ENCODE measurements around the gene SARDH. TPM values are rescaled to one million over a fixed set of nuclear protein-coding genes. Genes with fewer than 3 reads are reported as not detected.

SARDH gene
- total and polyA plus RNA-seq, 11 donors, result 0.19 to 1.7 (median 0.69) TPM

DNA sequence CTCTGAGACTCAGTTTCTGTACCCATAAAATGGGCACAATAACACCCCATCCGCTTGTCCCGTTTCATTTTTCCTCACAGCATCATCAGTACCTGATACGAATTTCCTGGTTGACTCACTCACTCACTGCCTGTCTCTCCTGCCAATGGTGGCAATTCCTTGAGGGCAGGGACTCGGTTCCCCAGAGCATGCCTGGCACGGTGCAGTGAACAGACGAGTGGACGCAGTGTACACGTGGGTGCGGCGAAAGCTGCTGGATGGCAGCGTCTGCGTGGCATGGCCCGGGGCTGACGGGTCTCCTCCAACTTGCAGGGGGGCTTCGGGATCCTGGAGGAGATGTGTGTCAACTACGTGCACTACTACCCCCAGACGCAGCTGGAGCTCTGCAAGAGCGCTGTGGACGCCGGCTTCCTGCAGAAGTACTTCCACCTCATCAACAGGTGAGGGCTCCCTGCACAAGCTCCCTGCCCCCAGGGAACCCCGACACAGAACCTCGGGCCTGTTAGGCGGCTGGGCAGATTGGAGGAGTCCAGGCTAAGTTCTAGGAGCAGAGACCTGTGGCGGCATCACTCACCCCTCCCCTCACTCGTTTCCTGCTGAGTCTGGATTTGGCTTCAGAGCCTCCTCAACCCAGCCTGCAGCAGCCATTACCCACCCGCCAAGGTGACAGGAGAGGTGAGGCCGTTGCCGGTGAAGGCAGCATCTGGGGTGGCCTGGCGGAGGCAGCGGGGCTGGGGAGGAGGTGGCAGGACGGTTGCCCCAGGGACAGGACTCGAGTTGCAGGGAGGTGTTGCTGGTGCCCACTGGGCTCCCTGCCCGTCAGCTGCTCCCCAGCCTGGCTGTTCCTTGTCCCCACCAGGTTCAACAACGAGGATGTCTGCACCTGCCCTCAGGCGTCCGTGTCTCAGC lies 81.7 kb downstream of the SARDH start:
- intact Hi-C loops (cut with DNase I), result loop anchor here in 1 of 10 donors (10.0 kb wide), 1 partner anchor 72 kb away; no protein-coding TSS in a partner anchor
- no peaks in the 10 kb centered on the region for H3K9me3 ChIP-seq
- H3K27ac ChIP-seq, result no peak overlapping the region
- peaks cover 7 to 71% (median 23%) of the 10 kb centered on the region in 9 donors for H3K27me3 ChIP-seq
- 71 to 80% (median 75%) methylated on average over 28 to 36 of the region's 36 CpGs for WGBS, 4 donors
- DNase-seq, result no peak
- no peaks in the 10 kb centered on the region for H3K36me3 ChIP-seq
- TF ChIP-seq, protein P1, sequence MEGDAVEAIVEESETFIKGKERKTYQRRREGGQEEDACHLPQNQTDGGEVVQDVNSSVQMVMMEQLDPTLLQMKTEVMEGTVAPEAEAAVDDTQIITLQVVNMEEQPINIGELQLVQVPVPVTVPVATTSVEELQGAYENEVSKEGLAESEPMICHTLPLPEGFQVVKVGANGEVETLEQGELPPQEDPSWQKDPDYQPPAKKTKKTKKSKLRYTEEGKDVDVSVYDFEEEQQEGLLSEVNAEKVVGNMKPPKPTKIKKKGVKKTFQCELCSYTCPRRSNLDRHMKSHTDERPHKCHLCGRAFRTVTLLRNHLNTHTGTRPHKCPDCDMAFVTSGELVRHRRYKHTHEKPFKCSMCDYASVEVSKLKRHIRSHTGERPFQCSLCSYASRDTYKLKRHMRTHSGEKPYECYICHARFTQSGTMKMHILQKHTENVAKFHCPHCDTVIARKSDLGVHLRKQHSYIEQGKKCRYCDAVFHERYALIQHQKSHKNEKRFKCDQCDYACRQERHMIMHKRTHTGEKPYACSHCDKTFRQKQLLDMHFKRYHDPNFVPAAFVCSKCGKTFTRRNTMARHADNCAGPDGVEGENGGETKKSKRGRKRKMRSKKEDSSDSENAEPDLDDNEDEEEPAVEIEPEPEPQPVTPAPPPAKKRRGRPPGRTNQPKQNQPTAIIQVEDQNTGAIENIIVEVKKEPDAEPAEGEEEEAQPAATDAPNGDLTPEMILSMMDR (IDR thresholded peaks at IDR 0.05), result no peak
- no peak for TF ChIP-seq POLR2A (IDR thresholded peaks at IDR 0.05)
- H3K4me3 ChIP-seq, result no peak overlapping the region
- peaks cover 0 to 17% (median 13%) of the 10 kb centered on the region in 12 donors for H3K4me1 ChIP-seq
- no peak for ATAC-seq

DNA sequence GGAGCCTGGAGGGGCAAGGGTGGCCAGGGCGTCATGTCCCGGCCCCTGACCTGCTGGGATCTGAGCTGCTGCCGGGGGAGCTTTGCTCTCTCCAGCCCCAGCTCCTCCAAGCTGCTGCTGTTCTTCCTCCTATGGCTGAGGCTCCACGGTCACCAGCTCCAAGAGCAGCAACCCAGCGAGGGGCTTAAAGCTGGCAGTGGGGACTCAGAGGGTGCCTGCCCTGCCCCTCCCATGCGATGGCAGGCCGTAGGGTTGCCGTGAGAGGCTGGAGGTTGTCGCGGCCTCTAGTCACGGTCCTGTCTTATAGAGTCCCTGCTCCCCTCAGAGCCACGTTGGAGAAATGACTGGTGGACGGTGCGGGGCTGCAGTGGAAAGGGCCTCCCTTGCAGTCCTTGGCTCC lies 82.5 kb downstream of the SARDH start:
- 59 to 71% (median 67%) methylated on average over 12 to 14 of the region's 14 CpGs for WGBS, 4 donors
- Histone ChIP-seq H3K27me3 (peaks cover 7 to 69% (median 20%) of the 10 kb centered on the region in 9 donors), H3K4me3 (no peak overlapping the region), H3K36me3 (no peaks in the 10 kb centered on the region), H3K27ac (no peak overlapping the region), H3K9me3 (no peaks in the 10 kb centered on the region), H3K4me1 (peaks cover 0 to 17% (median 13%) of the 10 kb centered on the region in 12 donors)
- TF ChIP-seq, protein P1 (IDR thresholded peaks at IDR 0.05), result no peak
- no peak for TF ChIP-seq POLR2A (IDR thresholded peaks at IDR 0.05)
- DNase-seq (no peak), ATAC-seq (no peak)
- intact Hi-C loops (cut with DNase I), result loop anchor here in 1 of 10 donors (10.0 kb wide), 1 partner anchor 71 kb away; no protein-coding TSS in a partner anchor

DNA sequence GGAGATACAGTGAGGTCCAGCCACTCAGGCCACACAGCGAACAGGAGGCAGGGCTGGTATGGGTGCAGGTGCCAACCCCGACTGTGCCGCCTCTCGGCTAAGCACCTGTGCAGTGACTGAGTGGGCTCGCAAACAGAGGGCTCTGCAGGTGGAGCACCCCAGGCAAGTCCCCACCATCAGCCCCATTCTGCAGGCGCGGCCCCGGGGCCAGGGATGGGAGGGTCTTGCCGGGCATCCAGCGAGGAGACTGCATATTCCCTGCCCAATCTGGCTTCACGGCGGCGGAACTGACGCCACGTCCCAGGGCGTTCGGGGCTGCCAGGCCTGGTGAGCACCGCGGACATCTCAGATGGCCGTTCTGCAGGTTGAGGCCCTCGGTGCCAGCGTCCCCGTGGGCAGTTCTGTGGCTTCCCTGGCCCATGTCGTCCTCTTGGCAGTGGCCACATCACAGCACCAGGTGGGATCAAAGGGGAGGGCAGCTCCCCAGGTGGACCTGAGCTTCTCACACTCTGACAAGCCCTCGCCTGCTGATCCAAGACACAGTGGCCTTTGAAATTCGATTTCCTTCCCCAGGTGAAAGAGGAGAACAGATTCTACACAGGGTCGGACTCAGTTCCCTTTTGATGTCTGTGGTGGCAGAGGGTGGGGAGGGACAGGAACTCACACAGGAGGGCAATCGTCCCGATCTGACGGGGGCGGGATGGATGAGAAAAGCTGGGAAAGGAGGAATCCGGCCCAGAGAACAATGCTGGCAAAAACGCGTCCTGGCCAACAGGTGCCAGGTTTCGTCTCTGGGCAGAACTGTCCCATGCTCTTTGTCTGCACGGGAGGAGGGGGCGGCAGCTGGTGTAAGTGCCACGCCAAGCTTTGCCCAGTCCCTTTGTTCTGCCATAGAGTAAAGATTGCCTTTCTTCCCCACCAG lies 83.2 kb downstream of the SARDH start:
- DNase-seq (no peak), ATAC-seq (no peak)
- Histone ChIP-seq H3K4me3 (no peak overlapping the region), H3K27me3 (peaks cover 7 to 62% (median 16%) of the 10 kb centered on the region in 9 donors), H3K9me3 (no peaks in the 10 kb centered on the region), H3K36me3 (no peaks in the 10 kb centered on the region), H3K4me1 (peaks cover 0 to 17% (median 13%) of the 10 kb centered on the region in 12 donors), H3K27ac (no peak overlapping the region)
- intact Hi-C loops (cut with DNase I), result loop anchor here in 1 of 10 donors (10.0 kb wide), 1 partner anchor 70 kb away; no protein-coding TSS in a partner anchor
- no peak for TF ChIP-seq POLR2A (IDR thresholded peaks at IDR 0.05)
- TF ChIP-seq, protein P1 (IDR thresholded peaks at IDR 0.05), result no peak
- 66 to 72% (median 68%) methylated on average over 24 to 38 of the region's 38 CpGs for WGBS, 4 donors

All from heart left ventricle (tissue), 16 donors.